ENCODE measurements around the gene SPAG5.

Gene SPAG5

GRCh38 chr17:28571361-28572122 is 27.3 kb downstream of the SPAG5 start, which contains the start of gene PIGS:
TSS of gene PIGS (minus strand) at chr17:28571524. CDS start at chr17:28571496, 28 bp downstream.
- DNase-seq (ENCODE audit: low spot score) = peak; percentile 86

GRCh38 chr17:28570716-28571360 is 28.0 kb downstream of the SPAG5 start:
- peak; percentile 30 for DNase-seq (ENCODE audit: low spot score)

- no peak for DNase-seq (ENCODE audit: low spot score)
Observed at GRCh38 chr17:28569446-28569845, 29.4 kb downstream of the SPAG5 start.

- DNase-seq (ENCODE audit: low spot score) = no peak
Observed at GRCh38 chr17:28567604-28568003, 31.2 kb downstream of the SPAG5 start.

- no peak for DNase-seq (ENCODE audit: low spot score)
Observed at GRCh38 chr17:28563475-28563874, 35.4 kb downstream of the SPAG5 start.

- DNase-seq (ENCODE audit: low spot score) = no peak
Observed at GRCh38 chr17:28555022-28555421, 43.8 kb downstream of the SPAG5 start.

DNA sequence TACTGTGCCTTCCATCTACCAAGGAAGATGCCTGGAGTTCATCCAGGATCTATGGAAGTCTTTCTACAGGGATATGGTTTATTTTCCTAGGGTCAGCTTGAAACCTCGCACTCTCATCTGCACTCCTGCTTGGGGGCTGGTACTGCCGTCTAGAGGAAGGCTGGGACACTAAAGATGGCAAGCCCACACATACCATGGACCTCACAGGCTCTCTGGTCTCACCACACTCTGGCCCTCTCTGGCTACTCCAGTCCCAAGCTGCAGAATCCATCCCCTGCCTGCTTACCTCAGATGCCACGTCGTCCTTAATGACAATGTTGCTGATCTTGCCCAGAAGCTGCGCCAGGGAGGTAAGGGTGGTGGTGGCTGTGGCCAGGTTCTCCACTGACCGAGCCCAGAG is 44.3 kb downstream of the SPAG5 start:
- DNase-seq (ENCODE audit: low spot score) = no peak

DNA sequence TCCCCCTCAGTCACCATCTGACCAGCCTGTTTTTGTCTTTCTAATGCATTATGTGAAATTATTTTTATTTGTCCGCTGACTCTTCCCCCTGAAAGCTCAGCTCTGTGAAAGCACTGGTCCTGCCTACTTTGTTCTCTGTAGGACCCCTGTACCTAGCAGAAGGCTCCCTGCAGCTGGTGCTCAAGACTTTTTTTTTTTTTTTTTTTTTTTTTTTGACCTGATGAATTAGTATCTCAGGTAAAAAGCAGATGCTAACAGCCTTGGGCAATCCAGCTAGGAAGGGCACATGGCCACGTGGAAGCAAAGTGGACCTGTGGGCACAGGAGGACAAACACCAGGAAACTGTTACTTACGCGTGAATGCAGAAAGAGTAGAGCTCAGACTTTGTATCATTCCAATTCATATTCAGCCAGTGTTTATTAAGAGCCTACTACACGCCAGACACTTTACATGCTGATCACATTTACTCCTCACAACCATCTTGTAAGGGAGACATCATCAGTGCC is 45.8 kb downstream of the SPAG5 start:
- no peak for DNase-seq (ENCODE audit: low spot score)

DNA sequence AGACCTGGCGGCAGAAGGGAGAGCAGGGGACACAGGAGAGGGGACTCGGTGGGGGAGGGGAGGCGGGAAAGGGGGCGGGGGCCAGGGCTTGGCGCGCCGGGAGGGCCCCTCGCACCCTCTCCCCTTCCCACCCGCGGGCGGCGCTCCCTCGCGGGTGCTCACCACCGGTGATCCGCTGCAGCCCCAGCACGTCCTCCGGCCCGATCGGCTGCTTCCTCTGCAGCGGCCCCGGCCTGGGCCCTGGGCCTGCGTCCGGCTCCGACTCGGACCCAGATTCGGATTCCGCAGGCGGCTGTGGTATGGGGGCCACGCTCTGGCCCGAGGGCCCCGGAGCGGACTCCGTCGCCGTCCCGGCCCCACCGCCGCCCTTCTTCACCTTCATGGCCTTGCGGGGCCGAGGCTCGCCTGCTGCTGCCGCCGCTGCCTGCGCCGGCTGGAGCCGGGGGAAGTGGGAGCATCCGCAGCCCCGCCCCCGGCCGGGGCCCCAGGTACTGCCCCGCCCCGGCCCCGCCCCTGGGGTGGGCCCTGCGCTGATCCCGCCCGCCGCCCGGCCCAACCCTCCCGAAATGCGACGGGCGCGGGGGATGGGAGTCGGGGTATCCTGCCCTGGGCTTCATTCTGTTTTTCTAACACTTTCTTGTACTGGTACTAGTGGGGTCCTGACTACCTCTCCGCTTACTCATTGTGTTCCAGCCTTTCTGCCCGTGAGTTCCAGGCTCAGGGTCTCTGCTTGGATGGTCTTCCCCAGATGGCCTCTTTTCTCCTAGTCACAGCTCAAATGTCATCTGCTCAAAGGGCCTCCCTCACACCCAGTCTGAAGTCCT is 46.4 kb downstream of the SPAG5 start, which contains the start of gene UNC119:
Gene UNC119, minus strand, starts transcription at position 449 of the 824 bp plus-strand sequence. Its CDS starts 67 bp downstream, at position 382.
- DNase-seq (ENCODE audit: low spot score) = peak; percentile 39

GRCh38 chr17:28551421-28552175 is 47.2 kb downstream of the SPAG5 start:
- DNase-seq (ENCODE audit: low spot score) = no peak

- DNase-seq (ENCODE audit: low spot score) = no peak
Observed at GRCh38 chr17:28550858-28551257, 48.0 kb downstream of the SPAG5 start.

DNA sequence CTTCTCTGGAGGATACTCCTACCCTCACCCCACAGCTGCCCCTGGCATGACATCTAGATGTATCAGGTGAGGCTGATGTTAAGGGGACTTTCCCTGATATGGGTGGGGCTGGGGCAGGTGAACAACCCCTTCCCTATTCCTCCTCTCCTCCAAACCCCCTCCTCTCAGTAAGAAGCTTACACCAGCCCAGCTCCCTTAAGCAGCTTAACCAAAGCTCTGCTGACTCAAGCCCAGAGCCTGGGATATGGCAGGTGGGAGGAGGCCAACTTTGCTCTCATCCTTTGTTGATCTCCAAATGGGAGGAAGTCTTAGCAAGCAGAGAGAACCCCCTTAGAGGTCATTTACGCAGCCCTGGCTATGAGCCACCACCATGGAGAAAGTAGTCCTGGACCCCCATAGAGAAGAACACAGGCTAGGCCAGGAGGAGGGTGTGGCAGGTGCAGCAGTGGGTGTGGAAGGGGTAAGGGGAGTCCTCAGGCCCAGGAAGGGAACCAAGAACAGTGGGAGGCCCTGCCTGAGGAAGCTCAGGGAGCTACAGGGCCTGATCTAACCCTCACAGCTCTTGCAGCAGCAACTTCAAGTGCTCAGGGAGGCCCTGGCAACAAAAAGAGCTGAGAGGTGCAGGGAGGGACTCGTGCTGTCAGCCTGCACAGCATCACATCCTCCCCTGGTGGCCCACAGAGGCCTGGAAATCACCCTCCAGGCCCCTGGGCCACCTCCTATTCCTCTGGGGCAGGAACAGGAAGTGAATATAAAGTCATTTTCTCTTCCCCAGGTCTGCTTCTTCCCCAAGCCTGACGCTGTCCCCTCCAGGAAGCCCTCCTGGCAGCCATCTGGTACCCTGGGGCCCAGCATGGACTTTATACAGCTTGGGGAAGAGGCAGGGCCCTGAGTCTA is 49.3 kb downstream of the SPAG5 start:
- DNase-seq (ENCODE audit: low spot score) = no peak

DNA sequence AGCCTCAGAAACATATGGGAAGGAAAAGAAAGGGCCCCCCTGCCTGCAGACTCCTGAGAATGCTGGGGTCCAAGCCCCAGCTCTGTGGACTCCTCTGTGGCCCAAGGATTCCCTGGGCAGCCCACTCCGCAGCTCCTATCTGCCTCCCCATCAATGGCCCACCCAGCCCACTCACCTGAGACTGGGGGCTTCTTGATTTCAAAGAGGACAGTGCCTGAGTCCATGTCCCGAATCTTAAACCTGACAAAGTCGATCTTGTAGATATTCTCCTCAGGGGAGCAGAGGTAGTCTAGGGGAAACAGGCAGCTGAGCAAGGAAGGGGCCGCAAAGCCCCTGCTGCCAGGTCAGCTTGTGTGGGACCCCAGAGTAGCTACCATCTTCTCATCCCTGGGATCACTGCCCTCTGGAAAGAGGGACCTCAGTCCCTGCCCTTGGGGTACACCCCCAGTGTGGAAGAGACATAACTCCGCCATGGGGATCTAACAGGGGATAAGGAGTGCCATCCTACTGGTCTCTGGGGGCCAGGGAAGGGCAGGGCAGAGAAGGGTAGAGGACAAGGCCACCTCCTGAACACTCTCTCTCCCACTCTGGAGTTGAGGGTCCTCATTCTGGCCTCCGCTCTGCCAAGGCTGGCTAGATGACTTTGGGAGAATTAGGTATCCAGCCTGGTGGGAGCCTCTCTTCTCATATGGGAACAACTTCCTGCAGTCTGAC is 50.3 kb downstream of the SPAG5 start:
- DNase-seq (ENCODE audit: low spot score) = no peak

DNA sequence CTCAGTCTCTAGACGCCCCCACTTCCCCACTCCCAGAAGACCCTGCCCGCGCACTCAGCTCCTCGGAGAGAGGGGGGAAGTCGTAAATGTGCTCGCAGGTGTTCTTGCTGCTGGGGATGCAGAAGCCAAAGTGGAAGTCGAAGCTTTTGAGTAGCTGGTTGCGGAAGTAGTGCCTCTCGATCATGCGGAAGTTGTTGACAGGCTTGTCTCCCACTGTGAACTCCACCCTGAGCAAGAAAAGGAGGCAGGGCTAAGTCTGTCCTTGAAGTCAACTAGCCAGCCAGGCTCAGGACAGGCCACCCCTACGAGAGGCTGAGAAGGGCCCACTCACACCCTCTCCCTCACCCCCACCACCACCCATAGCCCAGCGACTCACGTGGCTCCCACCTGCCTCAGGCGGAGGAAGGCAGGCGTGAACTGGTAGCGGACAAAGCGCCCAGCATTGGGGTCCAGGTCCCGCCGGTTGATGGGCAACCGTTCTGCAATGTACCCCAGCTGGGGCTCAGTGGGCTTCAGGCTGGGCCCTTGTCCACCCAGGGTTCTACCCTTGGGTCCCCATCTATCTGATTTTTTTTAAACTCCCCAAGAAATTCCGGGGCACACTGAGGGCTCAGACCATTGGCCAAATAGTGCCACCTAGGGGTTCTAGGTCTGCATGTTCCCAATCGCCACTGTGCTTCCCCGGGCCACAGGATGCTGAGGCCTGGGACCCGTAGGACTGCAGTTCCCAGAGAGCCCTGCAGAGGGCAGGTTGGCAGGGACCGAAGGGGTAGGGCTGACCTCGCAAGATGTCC is 51.0 kb downstream of the SPAG5 start:
- DNase-seq (ENCODE audit: low spot score) = peak; percentile 80

GRCh38 chr17:28547096-28547622 is 51.7 kb downstream of the SPAG5 start:
- no peak for DNase-seq (ENCODE audit: low spot score)

- no peak for DNase-seq (ENCODE audit: low spot score)
Observed at GRCh38 chr17:28545787-28546415, 52.9 kb downstream of the SPAG5 start.

DNA sequence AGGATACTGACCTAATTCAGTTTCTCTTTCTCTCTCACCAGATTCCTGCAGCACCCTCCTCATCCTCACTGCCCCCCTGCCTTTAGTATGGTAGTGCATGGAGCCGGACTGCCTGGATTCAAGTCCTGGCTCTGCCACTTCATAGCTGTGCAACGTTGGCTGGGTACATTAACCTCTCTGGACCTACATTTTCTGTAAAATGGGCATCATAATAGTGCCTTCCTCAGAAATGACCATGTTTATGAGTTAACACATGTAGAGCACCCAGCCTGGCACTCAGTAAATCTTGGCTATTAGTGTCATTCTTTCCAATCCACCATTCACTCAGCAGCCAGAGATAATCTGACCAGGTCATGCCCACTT is 53.7 kb downstream of the SPAG5 start:
- no peak for DNase-seq (ENCODE audit: low spot score)

- no peak for DNase-seq (ENCODE audit: low spot score)
Observed at GRCh38 chr17:28544402-28545140, 54.3 kb downstream of the SPAG5 start.

Data from hematopoietic multipotent progenitor cell treated with erythropoietin and hydrocortisone succinate and interleukin-3 and kit ligand, for 17 days (in vitro differentiated cells).